HepG2 (cell line): ENCODE results near the gene FAM149A. TPM values are rescaled to one million over a fixed set of nuclear protein-coding genes. Genes with fewer than 3 reads are reported as not detected.

ENCODE experiments used
- ATAC-seq: fragments of 200-7000 bp; cut with Tn5 transposase; 3 replicates; pipeline ENCODE4 v1.9.1; 2020; ENCODE audit warnings: mild to moderate bottlenecking, moderate library complexity
- BruUV-seq: library from RNA; stranded (reverse); fragments of 400-500 nt; replicated peaks from 2 replicates; lab custom pipeline; 2021; lab: Mats Ljungman, UMichigan
- CTCF ChIA-PET: fragments of 300-600 bp; formaldehyde crosslinking; extraction: SDS; loops from one replicate; lab custom pipeline; 2021; ENCODE audit warnings: low total read pairs, inconsistent platforms, low intra/inter-chr PET ratio; lab: Yijun Ruan, JAX
- POLR2A ChIA-PET: fragments of 350-600 bp; sonication (Branson Sonifier 250); formaldehyde crosslinking; loops from one replicate; lab custom pipeline; 2020; ENCODE audit warnings: antibody characterized with exemption, inconsistent platforms; lab: Yijun Ruan, JAX
- DNase-seq: peaks from one replicate; pipeline ENCODE4 v3.0.0-alpha.2; 2015; ENCODE audit warnings: low spot score
- FAIRE-seq: peaks from 3 replicates; lab custom pipeline; 2011; peaks lifted over from hg19 to GRCh38; lab: Jason Lieb, UNC
- H2AFZ ChIP-seq: one replicate; pipeline ENCODE4 v1.6.1; 2011; ENCODE audit warnings: low read length, inconsistent platforms
- H3K27ac ChIP-seq: fragments of 300-600 bp; 3 replicates; pipeline ENCODE4 v1.8.0; 2011; ENCODE audit warnings: mixed run types, mild to moderate bottlenecking, mixed read lengths, low read length, inconsistent platforms; ENCODE audit not compliant: insufficient read depth; ENCODE audit errors: extremely low read length
- H3K27me3 ChIP-seq, 2 experiments: fragments of 200-600 bp in 1 of 2; 2 replicates in 1 of 2; 3 replicates in 1 of 2; pipeline versions ENCODE4 v1.6.0 to v1.8.0; 2011; ENCODE audit warnings: low read length in 2 of 2, mild to moderate bottlenecking in 2 of 2, moderate library complexity in 2 of 2, inconsistent platforms in 1 of 2; ENCODE audit not compliant: insufficient read depth in 2 of 2, control insufficient read depth in 1 of 2
- H3K36me3 ChIP-seq, 2 experiments: fragments of 200-600 bp in 1 of 2; replicated peaks in 1 of 2; 2 replicates in 1 of 2; 3 replicates in 1 of 2; pipeline versions ENCODE4 v1.5.1 to v1.8.0; 2011; ENCODE audit warnings: low read length in 2 of 2, inconsistent platforms in 1 of 2; ENCODE audit not compliant: insufficient read depth in 2 of 2, control insufficient read depth in 1 of 2
- H3K4me1 ChIP-seq: 2 replicates; pipeline ENCODE4 v1.5.1; 2012; ENCODE audit warnings: low read length, inconsistent platforms; ENCODE audit not compliant: insufficient read depth
- H3K4me2 ChIP-seq: 2 replicates; pipeline ENCODE4 v1.6.0; 2011; ENCODE audit warnings: low read depth, low read length, inconsistent platforms
- H3K4me3 ChIP-seq, 3 experiments: fragments of 200-600 bp in 1 of 3; sonication (generic), shearing (Covaris generic) in 1 of 3; replicated peaks in 1 of 3; 2 replicates each; pipeline ENCODE4 v1.5.1; 2011 to 2016; ENCODE audit warnings: low read length in 3 of 3, inconsistent platforms in 2 of 3, low read depth in 2 of 3, mild to moderate bottlenecking in 2 of 3, control low read depth in 1 of 3, mixed read lengths in 1 of 3; ENCODE audit not compliant: insufficient read depth in 1 of 3
- H3K79me2 ChIP-seq: one replicate; pipeline ENCODE4 v1.6.1; 2011; ENCODE audit warnings: low read length, inconsistent platforms; ENCODE audit not compliant: insufficient read depth
- H3K9ac ChIP-seq: 2 replicates; pipeline ENCODE4 v1.6.0; 2011; ENCODE audit warnings: mild to moderate bottlenecking, low read depth, low read length, inconsistent platforms; ENCODE audit not compliant: insufficient read depth
- H3K9me3 ChIP-seq: 2 replicates; pipeline ENCODE4 v1.5.1; 2012; ENCODE audit warnings: mild to moderate bottlenecking, low read length
- H4K20me1 ChIP-seq: 2 replicates; pipeline ENCODE4 v1.6.0; 2011; ENCODE audit warnings: inconsistent platforms, mild to moderate bottlenecking, low read length, moderate library complexity; ENCODE audit not compliant: insufficient read depth
- DR1 ChIP-seq: sonication (generic); formaldehyde crosslinking; IDR thresholded peaks from 2 replicates; pipeline ENCODE4 v1.8.0; 2021; ENCODE audit warnings: mild to moderate bottlenecking, missing genetic modification reagents, inconsistent platforms
- MAF1 ChIP-seq: sonication (generic); formaldehyde crosslinking; IDR thresholded peaks from 2 replicates; pipeline ENCODE4 v1.5.0; 2020; ENCODE audit warnings: missing genetic modification reagents, borderline replicate concordance
- NFKBIZ ChIP-seq: IDR thresholded peaks from 2 replicates; pipeline ENCODE4 v1.6.1; 2018; ENCODE audit warnings: missing genetic modification reagents, missing compliant biosample characterization
- ZNF879 ChIP-seq: sonication (generic); formaldehyde crosslinking; IDR thresholded peaks from 2 replicates; pipeline ENCODE4 v1.8.1; 2023; ENCODE audit warnings: missing genetic modification reagents
- WGBS: methylation state at CpG from one replicate; pipeline ENCODE4 v1.1.6; 2017; ENCODE audit warnings: low lambda C conversion rate; 5-methylcytosine and 5-hydroxymethylcytosine counted together
- in situ Hi-C: cut with HindIII; loops from 2 replicates; pipeline ENCODE4 v1.10.0; 2017; ENCODE audit warnings: low pct_unique_long_range_greater_than_20kb; ENCODE audit not compliant: extremely low pct_ligation_motif_present
- intact Hi-C: fragments of 100-400 bp; cut with micrococcal nuclease; formaldehyde crosslinking; loops from one replicate; pipeline ENCODE4 v1.10.0; 2022; ENCODE audit not compliant: unreplicated experiment
- polyA plus RNA-seq, 8 experiments: library from polyadenylated mRNA; depleted of rRNA in 3 of 8; stranded (reverse) in 7 of 8; unstranded in 1 of 8; fragments of >200 nt; fragmentation: Illumina TruSeq in 4 of 8; extraction: Trizol in 4 of 8; gene quantifications; 2 replicates each; pipeline versions ENCODE4 v1.2.1 to v1.2.3, GENCODE V29; 2011 to 2016; ENCODE audit warnings: low read depth in 4 of 8, missing spikeins in 1 of 8, mixed read lengths in 1 of 8; ENCODE audit not compliant: insufficient read depth in 1 of 8
- total RNA-seq, 5 experiments: library from RNA; depleted of rRNA; stranded (reverse); fragments of >200 nt; fragmentation: Illumina TruSeq; extraction: Trizol; gene quantifications; 2 replicates each; pipeline ENCODE4 v1.2.3, GENCODE V29; 2016; ENCODE audit warnings: low read depth in 1 of 5
- TF ChIP-seq, protein P1 (sequence below): sonication (generic); formaldehyde crosslinking; conservative IDR thresholded peaks from 2 replicates; pipeline ENCODE4 v1.4.0; 2020; ENCODE audit warnings: missing genetic modification reagents
- TF ChIP-seq, protein P2 (sequence below): sonication (generic); formaldehyde crosslinking; IDR thresholded peaks from 2 replicates; pipeline ENCODE4 v1.4.0; 2020; ENCODE audit warnings: missing genetic modification reagents
- TF ChIP-seq, protein P3 (sequence below): IDR thresholded peaks from 2 replicates; pipeline ENCODE4 v1.6.1; 2016; ENCODE audit warnings: mild to moderate bottlenecking, missing biosample characterization, missing genetic modification reagents
- TF ChIP-seq, protein P4 (sequence below): sonication (generic); formaldehyde crosslinking; IDR thresholded peaks from 2 replicates; pipeline ENCODE4 v1.8.1; 2023; ENCODE audit warnings: mild to moderate bottlenecking, missing genetic modification reagents
- TF ChIP-seq, protein P5 (sequence below): sonication (generic); formaldehyde crosslinking; IDR thresholded peaks from 2 replicates; pipeline ENCODE4 v1.4.0; 2020; ENCODE audit warnings: missing genetic modification reagents
- TF ChIP-seq, protein P6 (sequence below): sonication (generic); formaldehyde crosslinking; IDR thresholded peaks from 2 replicates; pipeline ENCODE4 v1.4.0; 2020; ENCODE audit warnings: missing genetic modification reagents

Gene FAM149A
- total and polyA plus RNA-seq, 2 of the 13 experiments (the other 11 are each of a cell fraction or from before 2014, with no cell fraction given), result not detected

DNA sequence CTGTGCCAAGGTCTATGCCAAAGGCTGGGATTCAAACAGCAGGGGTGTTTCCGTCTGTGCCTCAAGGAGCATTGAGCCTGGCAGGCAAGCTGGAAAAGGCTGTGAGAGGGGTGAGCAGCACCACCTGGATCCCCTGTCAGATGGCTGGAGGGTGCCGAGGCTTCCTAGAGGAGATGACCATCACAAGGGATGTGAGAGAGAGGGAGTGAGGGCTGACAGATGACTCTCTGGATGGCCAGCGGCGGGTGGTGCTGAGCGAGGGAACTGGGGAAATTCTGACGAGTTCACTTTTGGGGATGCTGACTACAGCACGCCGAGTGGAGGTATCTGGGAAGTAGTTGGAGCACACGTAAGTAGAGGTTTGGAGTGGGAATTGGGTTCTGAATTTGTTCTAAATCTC, 64.2 kb downstream of the FAM149A start:
- intact Hi-C loops (no loop called here), in situ Hi-C loops (no loop called here)
- FAIRE-seq (no peak), DNase-seq (no peak), ATAC-seq (no peak)
- WGBS, result 78% methylated on average over 8 of the region's 9 CpGs
- Histone ChIP-seq H3K36me3 (no peaks in the 10 kb centered on the region), H3K4me2 (no peak overlapping the region), H2AFZ (no peak overlapping the region), H3K27me3 (peaks cover 0 to 3% of the 10 kb centered on the region in 2 experiments; a peak in 1 of 5 replicates), H3K79me2 (no peaks in the 10 kb centered on the region), H3K9ac (no peak overlapping the region), H3K4me1 (peaks cover 37% of the 10 kb centered on the region), H4K20me1 (no peaks in the 10 kb centered on the region), H3K4me3 (no peak overlapping the region), H3K27ac (no peak overlapping the region), H3K9me3 (no peaks in the 10 kb centered on the region)
- no TSS peak for BruUV-seq
- ChIA-PET CTCF (no interaction called here), POLR2A (no interaction called here)
- TF ChIP-seq, protein P1, sequence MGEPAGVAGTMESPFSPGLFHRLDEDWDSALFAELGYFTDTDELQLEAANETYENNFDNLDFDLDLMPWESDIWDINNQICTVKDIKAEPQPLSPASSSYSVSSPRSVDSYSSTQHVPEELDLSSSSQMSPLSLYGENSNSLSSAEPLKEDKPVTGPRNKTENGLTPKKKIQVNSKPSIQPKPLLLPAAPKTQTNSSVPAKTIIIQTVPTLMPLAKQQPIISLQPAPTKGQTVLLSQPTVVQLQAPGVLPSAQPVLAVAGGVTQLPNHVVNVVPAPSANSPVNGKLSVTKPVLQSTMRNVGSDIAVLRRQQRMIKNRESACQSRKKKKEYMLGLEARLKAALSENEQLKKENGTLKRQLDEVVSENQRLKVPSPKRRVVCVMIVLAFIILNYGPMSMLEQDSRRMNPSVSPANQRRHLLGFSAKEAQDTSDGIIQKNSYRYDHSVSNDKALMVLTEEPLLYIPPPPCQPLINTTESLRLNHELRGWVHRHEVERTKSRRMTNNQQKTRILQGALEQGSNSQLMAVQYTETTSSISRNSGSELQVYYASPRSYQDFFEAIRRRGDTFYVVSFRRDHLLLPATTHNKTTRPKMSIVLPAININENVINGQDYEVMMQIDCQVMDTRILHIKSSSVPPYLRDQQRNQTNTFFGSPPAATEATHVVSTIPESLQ, result no peak
- TF ChIP-seq, protein P2, sequence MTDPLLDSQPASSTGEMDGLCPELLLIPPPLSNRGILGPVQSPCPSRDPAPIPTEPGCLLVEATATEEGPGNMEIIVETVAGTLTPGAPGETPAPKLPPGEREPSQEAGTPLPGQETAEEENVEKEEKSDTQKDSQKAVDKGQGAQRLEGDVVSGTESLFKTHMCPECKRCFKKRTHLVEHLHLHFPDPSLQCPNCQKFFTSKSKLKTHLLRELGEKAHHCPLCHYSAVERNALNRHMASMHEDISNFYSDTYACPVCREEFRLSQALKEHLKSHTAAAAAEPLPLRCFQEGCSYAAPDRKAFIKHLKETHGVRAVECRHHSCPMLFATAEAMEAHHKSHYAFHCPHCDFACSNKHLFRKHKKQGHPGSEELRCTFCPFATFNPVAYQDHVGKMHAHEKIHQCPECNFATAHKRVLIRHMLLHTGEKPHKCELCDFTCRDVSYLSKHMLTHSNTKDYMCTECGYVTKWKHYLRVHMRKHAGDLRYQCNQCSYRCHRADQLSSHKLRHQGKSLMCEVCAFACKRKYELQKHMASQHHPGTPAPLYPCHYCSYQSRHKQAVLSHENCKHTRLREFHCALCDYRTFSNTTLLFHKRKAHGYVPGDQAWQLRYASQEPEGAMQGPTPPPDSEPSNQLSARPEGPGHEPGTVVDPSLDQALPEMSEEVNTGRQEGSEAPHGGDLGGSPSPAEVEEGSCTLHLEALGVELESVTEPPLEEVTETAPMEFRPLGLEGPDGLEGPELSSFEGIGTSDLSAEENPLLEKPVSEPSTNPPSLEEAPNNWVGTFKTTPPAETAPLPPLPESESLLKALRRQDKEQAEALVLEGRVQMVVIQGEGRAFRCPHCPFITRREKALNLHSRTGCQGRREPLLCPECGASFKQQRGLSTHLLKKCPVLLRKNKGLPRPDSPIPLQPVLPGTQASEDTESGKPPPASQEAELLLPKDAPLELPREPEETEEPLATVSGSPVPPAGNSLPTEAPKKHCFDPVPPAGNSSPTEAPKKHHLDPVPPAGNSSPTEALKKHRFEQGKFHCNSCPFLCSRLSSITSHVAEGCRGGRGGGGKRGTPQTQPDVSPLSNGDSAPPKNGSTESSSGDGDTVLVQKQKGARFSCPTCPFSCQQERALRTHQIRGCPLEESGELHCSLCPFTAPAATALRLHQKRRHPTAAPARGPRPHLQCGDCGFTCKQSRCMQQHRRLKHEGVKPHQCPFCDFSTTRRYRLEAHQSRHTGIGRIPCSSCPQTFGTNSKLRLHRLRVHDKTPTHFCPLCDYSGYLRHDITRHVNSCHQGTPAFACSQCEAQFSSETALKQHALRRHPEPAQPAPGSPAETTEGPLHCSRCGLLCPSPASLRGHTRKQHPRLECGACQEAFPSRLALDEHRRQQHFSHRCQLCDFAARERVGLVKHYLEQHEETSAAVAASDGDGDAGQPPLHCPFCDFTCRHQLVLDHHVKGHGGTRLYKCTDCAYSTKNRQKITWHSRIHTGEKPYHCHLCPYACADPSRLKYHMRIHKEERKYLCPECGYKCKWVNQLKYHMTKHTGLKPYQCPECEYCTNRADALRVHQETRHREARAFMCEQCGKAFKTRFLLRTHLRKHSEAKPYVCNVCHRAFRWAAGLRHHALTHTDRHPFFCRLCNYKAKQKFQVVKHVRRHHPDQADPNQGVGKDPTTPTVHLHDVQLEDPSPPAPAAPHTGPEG, result no peak
- no peak for TF ChIP-seq ZNF879 (CRISPR knock-in tag)
- no peak for TF ChIP-seq MAF1 (CRISPR knock-in tag)
- TF ChIP-seq, protein P3, sequence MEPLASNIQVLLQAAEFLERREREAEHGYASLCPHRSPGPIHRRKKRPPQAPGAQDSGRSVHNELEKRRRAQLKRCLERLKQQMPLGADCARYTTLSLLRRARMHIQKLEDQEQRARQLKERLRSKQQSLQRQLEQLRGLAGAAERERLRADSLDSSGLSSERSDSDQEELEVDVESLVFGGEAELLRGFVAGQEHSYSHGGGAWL, result no peak
- TF ChIP-seq, protein P4, sequence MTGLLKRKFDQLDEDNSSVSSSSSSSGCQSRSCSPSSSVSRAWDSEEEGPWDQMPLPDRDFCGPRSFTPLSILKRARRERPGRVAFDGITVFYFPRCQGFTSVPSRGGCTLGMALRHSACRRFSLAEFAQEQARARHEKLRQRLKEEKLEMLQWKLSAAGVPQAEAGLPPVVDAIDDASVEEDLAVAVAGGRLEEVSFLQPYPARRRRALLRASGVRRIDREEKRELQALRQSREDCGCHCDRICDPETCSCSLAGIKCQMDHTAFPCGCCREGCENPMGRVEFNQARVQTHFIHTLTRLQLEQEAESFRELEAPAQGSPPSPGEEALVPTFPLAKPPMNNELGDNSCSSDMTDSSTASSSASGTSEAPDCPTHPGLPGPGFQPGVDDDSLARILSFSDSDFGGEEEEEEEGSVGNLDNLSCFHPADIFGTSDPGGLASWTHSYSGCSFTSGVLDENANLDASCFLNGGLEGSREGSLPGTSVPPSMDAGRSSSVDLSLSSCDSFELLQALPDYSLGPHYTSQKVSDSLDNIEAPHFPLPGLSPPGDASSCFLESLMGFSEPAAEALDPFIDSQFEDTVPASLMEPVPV (CRISPR knock-in tag), result no peak
- TF ChIP-seq DR1 (CRISPR knock-in tag), result no peak
- TF ChIP-seq NFKBIZ, result no peak
- TF ChIP-seq, protein P5, sequence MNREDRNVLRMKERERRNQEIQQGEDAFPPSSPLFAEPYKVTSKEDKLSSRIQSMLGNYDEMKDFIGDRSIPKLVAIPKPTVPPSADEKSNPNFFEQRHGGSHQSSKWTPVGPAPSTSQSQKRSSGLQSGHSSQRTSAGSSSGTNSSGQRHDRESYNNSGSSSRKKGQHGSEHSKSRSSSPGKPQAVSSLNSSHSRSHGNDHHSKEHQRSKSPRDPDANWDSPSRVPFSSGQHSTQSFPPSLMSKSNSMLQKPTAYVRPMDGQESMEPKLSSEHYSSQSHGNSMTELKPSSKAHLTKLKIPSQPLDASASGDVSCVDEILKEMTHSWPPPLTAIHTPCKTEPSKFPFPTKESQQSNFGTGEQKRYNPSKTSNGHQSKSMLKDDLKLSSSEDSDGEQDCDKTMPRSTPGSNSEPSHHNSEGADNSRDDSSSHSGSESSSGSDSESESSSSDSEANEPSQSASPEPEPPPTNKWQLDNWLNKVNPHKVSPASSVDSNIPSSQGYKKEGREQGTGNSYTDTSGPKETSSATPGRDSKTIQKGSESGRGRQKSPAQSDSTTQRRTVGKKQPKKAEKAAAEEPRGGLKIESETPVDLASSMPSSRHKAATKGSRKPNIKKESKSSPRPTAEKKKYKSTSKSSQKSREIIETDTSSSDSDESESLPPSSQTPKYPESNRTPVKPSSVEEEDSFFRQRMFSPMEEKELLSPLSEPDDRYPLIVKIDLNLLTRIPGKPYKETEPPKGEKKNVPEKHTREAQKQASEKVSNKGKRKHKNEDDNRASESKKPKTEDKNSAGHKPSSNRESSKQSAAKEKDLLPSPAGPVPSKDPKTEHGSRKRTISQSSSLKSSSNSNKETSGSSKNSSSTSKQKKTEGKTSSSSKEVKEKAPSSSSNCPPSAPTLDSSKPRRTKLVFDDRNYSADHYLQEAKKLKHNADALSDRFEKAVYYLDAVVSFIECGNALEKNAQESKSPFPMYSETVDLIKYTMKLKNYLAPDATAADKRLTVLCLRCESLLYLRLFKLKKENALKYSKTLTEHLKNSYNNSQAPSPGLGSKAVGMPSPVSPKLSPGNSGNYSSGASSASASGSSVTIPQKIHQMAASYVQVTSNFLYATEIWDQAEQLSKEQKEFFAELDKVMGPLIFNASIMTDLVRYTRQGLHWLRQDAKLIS, result no peak
- TF ChIP-seq, protein P6, sequence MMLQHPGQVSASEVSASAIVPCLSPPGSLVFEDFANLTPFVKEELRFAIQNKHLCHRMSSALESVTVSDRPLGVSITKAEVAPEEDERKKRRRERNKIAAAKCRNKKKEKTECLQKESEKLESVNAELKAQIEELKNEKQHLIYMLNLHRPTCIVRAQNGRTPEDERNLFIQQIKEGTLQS (CRISPR knock-in tag), result no peak
